RKO (cell line): ENCODE measurements around the gene CERS2.

ENCODE experiments used
- DNase-seq: peaks from one replicate; pipeline ENCODE4 v3.0.0-alpha.2; 2016; ENCODE audit warnings: low spot score

The CERS2 gene

GRCh38 chr1:150974580-150975478 is at the start of gene CERS2:
TSS of gene CERS2 (minus strand) at chr1:150974835. CDS start at chr1:150969090, 5,745 bp downstream.
- DNase-seq, result peak; percentile 60

GRCh38 chr1:151013518-151013917 is 38.9 kb upstream of the CERS2 start:
- no peak for DNase-seq

- no peak for DNase-seq
Measured at GRCh38 chr1:151012684-151013471, 38.2 kb upstream of the CERS2 start.

GRCh38 chr1:151011154-151011850 is 36.7 kb upstream of the CERS2 start:
- no peak for DNase-seq

- no peak for DNase-seq
Measured at GRCh38 chr1:151010346-151010726, 35.7 kb upstream of the CERS2 start.

- DNase-seq, result no peak
Measured at GRCh38 chr1:151009674-151010345, 35.2 kb upstream of the CERS2 start.

- peak; percentile 76 for DNase-seq
Measured at GRCh38 chr1:151009206-151009587, 34.6 kb upstream of the CERS2 start.

- DNase-seq, result peak; percentile 98
Measured at GRCh38 chr1:151008244-151009205, 33.9 kb upstream of the CERS2 start, which contains the start of gene PRUNE1. TSS of gene PRUNE1 (plus strand) at chr1:151008449. CDS start at chr1:151008633, 184 bp downstream.

GRCh38 chr1:151007853-151008243 is 33.2 kb upstream of the CERS2 start:
- DNase-seq, result no peak

- DNase-seq, result peak; percentile 93
Measured at GRCh38 chr1:151006327-151007052, 31.9 kb upstream of the CERS2 start, which contains the start of gene MINDY1. TSS of gene MINDY1 (minus strand) at chr1:151006902. CDS start at chr1:151002617, 4,285 bp downstream.

GRCh38 chr1:151005729-151006319 is 31.2 kb upstream of the CERS2 start:
- DNase-seq, result no peak

GRCh38 chr1:151003180-151003579 is 28.5 kb upstream of the CERS2 start:
- DNase-seq, result no peak

GRCh38 chr1:151002611-151003010 is 28.0 kb upstream of the CERS2 start:
- DNase-seq, result no peak

GRCh38 chr1:151002051-151002450 is 27.4 kb upstream of the CERS2 start:
- DNase-seq, result no peak

GRCh38 chr1:151001602-151002001 is 27.0 kb upstream of the CERS2 start:
- DNase-seq, result no peak

GRCh38 chr1:151000408-151000807 is 25.8 kb upstream of the CERS2 start:
- no peak for DNase-seq

GRCh38 chr1:150999926-151000325 is 25.3 kb upstream of the CERS2 start:
- no peak for DNase-seq

GRCh38 chr1:150999051-150999674 is 24.5 kb upstream of the CERS2 start:
- peak; percentile 79 for DNase-seq

GRCh38 chr1:150997949-150998348 is 23.3 kb upstream of the CERS2 start:
- DNase-seq, result no peak
